PC-9 (cell line): ENCODE results near the gene MACROD2. TPM values are rescaled to one million over a fixed set of nuclear protein-coding genes. Genes with fewer than 3 reads are reported as not detected.

Experiments used
- BruUV-seq: library from RNA; stranded (reverse); fragments of 400-500 nt; replicated peaks from 2 replicates; lab custom pipeline; 2021; lab: Mats Ljungman, UMichigan
- CTCF ChIA-PET: fragments of 300-600 bp; sonication (Branson Sonifier 250); formaldehyde crosslinking; loops from one replicate; lab custom pipeline; 2022; ENCODE audit warnings: antibody characterized with exemption; lab: Charles Lee
- POLR2A ChIA-PET: fragments of 300-600 bp; sonication (Branson Sonifier 250); formaldehyde crosslinking; loops from one replicate; lab custom pipeline; 2022; ENCODE audit warnings: antibody characterized with exemption; ENCODE audit not compliant: unreplicated experiment; lab: Charles Lee
- DNase-seq, 2 experiments: peaks; one replicate each; pipeline versions ENCODE4 v3.0.0 to v3.0.0-alpha.2; 2015 to 2022; ENCODE audit warnings: mixed read lengths in 1 of 2
- H2AFZ ChIP-seq: fragments of 200-600 bp; sonication (generic); 2 replicates; pipeline ENCODE4 v1.8.1; 2017; ENCODE audit warnings: antibody characterized with exemption
- H3F3A ChIP-seq: fragments of 200-600 bp; sonication (generic); 2 replicates; pipeline ENCODE4 v1.8.1; 2017; ENCODE audit warnings: antibody characterized with exemption, mild to moderate bottlenecking, low read depth; ENCODE audit not compliant: insufficient read depth
- H3K27ac ChIP-seq: fragments of 200-600 bp; sonication (generic); 2 replicates; pipeline ENCODE4 v1.6.1; 2016; ENCODE audit warnings: mixed run types
- H3K27me3 ChIP-seq: fragments of 200-600 bp; sonication (generic); 2 replicates; pipeline ENCODE4 v1.6.1; 2016; ENCODE audit warnings: low read depth, mixed run types; ENCODE audit not compliant: insufficient read depth
- H3K36me3 ChIP-seq: fragments of 200-600 bp; sonication (generic); 2 replicates; pipeline ENCODE4 v1.6.1; 2016; ENCODE audit warnings: low read depth, mixed run types
- H3K4me1 ChIP-seq: fragments of 200-600 bp; sonication (generic); replicated peaks from 2 replicates; pipeline ENCODE4 v1.6.1; 2016; ENCODE audit warnings: mixed run types; ENCODE audit not compliant: insufficient read depth
- H3K4me2 ChIP-seq: fragments of 200-600 bp; sonication (generic); 2 replicates; pipeline ENCODE4 v1.6.1; 2017; ENCODE audit warnings: mixed run types
- H3K4me3 ChIP-seq: fragments of 200-600 bp; sonication (generic); 2 replicates; pipeline ENCODE4 v1.6.1; 2016; ENCODE audit warnings: mixed run types
- H3K79me2 ChIP-seq: fragments of 200-600 bp; sonication (generic); 2 replicates; pipeline ENCODE4 v1.6.1; 2017; ENCODE audit warnings: low read depth, mixed run types
- H3K9me2 ChIP-seq: fragments of 200-600 bp; sonication (generic); 2 replicates; pipeline ENCODE4 v1.8.1; 2017; ENCODE audit warnings: mild to moderate bottlenecking; ENCODE audit not compliant: insufficient read depth
- H3K9me3 ChIP-seq: fragments of 200-600 bp; sonication (generic); 2 replicates; pipeline ENCODE4 v1.8.1; 2016; ENCODE audit warnings: low read depth; ENCODE audit not compliant: insufficient read depth
- H4K20me1 ChIP-seq: fragments of 200-600 bp; sonication (generic); 2 replicates; pipeline ENCODE4 v1.8.1; 2017; ENCODE audit not compliant: insufficient read depth
- CTCF ChIP-seq: fragments of 200-600 bp; sonication (generic); conservative IDR thresholded peaks from 2 replicates; pipeline ENCODE4 v1.6.1; 2017; ENCODE audit warnings: mixed run types, antibody characterized with exemption, mild to moderate bottlenecking, moderate library complexity
- EZH2 ChIP-seq: fragments of 200-600 bp; sonication (generic); IDR thresholded peaks from 2 replicates; pipeline ENCODE4 v1.8.0; 2017; ENCODE audit warnings: antibody characterized with exemption, low read depth
- intact Hi-C: fragments of 100-400 bp; cut with micrococcal nuclease; formaldehyde crosslinking; loops from one replicate; pipeline ENCODE4 v1.10.0; 2022; ENCODE audit not compliant: unreplicated experiment
- total RNA-seq: library from RNA; stranded (reverse); gene quantifications from 2 replicates; pipeline ENCODE4 v1.2.3, GENCODE V29; 2021

The MACROD2 gene
- total RNA-seq, 1 experiment from 2014 or later = 11.4 TPM

GRCh38 chr20:16062661-16063581 is 2067.6 kb downstream of the MACROD2 start:
- Histone ChIP-seq H2AFZ (no peak overlapping the region), H3K9me3 (no peaks in the 10 kb centered on the region), H3F3A (no peaks in the 10 kb centered on the region), H3K36me3 (no peaks in the 10 kb centered on the region), H3K4me3 (no peak overlapping the region), H3K4me2 (no peak overlapping the region), H3K79me2 (no peaks in the 10 kb centered on the region), H3K4me1 (peaks cover 13% of the 10 kb centered on the region), H3K27me3 (no peaks in the 10 kb centered on the region), H4K20me1 (no peaks in the 10 kb centered on the region), H3K27ac (no peak overlapping the region), H3K9me2 (no peaks in the 10 kb centered on the region)
- POLR2A ChIA-PET = no interaction called here
- BruUV-seq = no TSS peak
- no peak for DNase-seq
- TF ChIP-seq CTCF = no peak
- no peak for TF ChIP-seq EZH2
- CTCF ChIA-PET = no interaction called here
- intact Hi-C loops = no loop called here

GRCh38 chr20:16063881-16064280 is 2068.6 kb downstream of the MACROD2 start:
- no peak overlapping the region for H3K27ac ChIP-seq
- H3K9me2 ChIP-seq = no peaks in the 10 kb centered on the region
- H3K4me1 ChIP-seq = peaks cover 13% of the 10 kb centered on the region
- TF ChIP-seq CTCF (no peak), EZH2 (no peak)
- no peaks in the 10 kb centered on the region for H4K20me1 ChIP-seq
- H3K9me3 ChIP-seq = no peaks in the 10 kb centered on the region
- CTCF ChIA-PET = no interaction called here
- H3K4me2 ChIP-seq = no peak overlapping the region
- BruUV-seq = no TSS peak
- POLR2A ChIA-PET = no interaction called here
- H3K79me2 ChIP-seq = no peaks in the 10 kb centered on the region
- DNase-seq = no peak
- no peaks in the 10 kb centered on the region for H3K27me3 ChIP-seq
- no peaks in the 10 kb centered on the region for H3F3A ChIP-seq
- intact Hi-C loops = no loop called here
- H2AFZ ChIP-seq = no peak overlapping the region
- no peaks in the 10 kb centered on the region for H3K36me3 ChIP-seq
- no peak overlapping the region for H3K4me3 ChIP-seq

- Histone ChIP-seq H3F3A (no peaks in the 10 kb centered on the region), H3K27ac (no peak overlapping the region), H3K9me2 (no peaks in the 10 kb centered on the region), H3K36me3 (no peaks in the 10 kb centered on the region), H2AFZ (no peak overlapping the region), H3K4me2 (no peak overlapping the region), H3K9me3 (no peaks in the 10 kb centered on the region), H3K27me3 (no peaks in the 10 kb centered on the region), H3K4me3 (no peak overlapping the region), H3K4me1 (peaks cover 3% of the 10 kb centered on the region), H4K20me1 (no peaks in the 10 kb centered on the region), H3K79me2 (no peaks in the 10 kb centered on the region)
- no TSS peak for BruUV-seq
- no peak for TF ChIP-seq CTCF
- no peak for TF ChIP-seq EZH2
- DNase-seq = no peak
- CTCF ChIA-PET = no interaction called here
- POLR2A ChIA-PET = no interaction called here
- intact Hi-C loops = no loop called here
Measured at GRCh38 chr20:16064989-16065707, 2069.8 kb downstream of the MACROD2 start.
